HG02798 (cell line): ENCODE data around the gene WNK2.

Source experiments
- ATAC-seq: cut with Tn5 transposase; IDR thresholded peaks from one replicate; pipeline ENCODE4 v1.9.1; 2021; ENCODE audit warnings: mild to moderate bottlenecking; ENCODE audit not compliant: unreplicated experiment, poor library complexity

WNK2 gene

GRCh38 chr9:93231121-93231694 lies 47.3 kb downstream of the WNK2 start:
- ATAC-seq, result no peak

- ATAC-seq, result no peak
Observed at GRCh38 chr9:93231716-93232115, 47.8 kb downstream of the WNK2 start.

GRCh38 chr9:93232388-93232960 lies 48.5 kb downstream of the WNK2 start:
- no peak for ATAC-seq

- ATAC-seq, result no peak
Observed at GRCh38 chr9:93233033-93233432, 49.1 kb downstream of the WNK2 start.

- ATAC-seq, result no peak
Observed at GRCh38 chr9:93234600-93234999, 50.7 kb downstream of the WNK2 start.

- no peak for ATAC-seq
Observed at GRCh38 chr9:93235300-93235960, 51.5 kb downstream of the WNK2 start.

- ATAC-seq, result no peak
Observed at GRCh38 chr9:93236541-93237206, 52.7 kb downstream of the WNK2 start.

GRCh38 chr9:93237540-93237939 lies 53.6 kb downstream of the WNK2 start:
- no peak for ATAC-seq

GRCh38 chr9:93238953-93239925 lies 55.3 kb downstream of the WNK2 start:
- no peak for ATAC-seq

GRCh38 chr9:93240891-93241334 lies 57.0 kb downstream of the WNK2 start:
- no peak for ATAC-seq

- ATAC-seq, result no peak
Observed at GRCh38 chr9:93243112-93243511, 59.2 kb downstream of the WNK2 start.

GRCh38 chr9:93244101-93244500 lies 60.2 kb downstream of the WNK2 start:
- ATAC-seq, result no peak

- no peak for ATAC-seq
Observed at GRCh38 chr9:93244510-93245436, 60.8 kb downstream of the WNK2 start.

GRCh38 chr9:93245437-93245970 lies 61.6 kb downstream of the WNK2 start:
- ATAC-seq, result no peak

GRCh38 chr9:93246111-93246510 lies 62.2 kb downstream of the WNK2 start:
- no peak for ATAC-seq

- no peak for ATAC-seq
Observed at GRCh38 chr9:93246526-93246925, 62.6 kb downstream of the WNK2 start.

GRCh38 chr9:93247099-93247865 lies 63.3 kb downstream of the WNK2 start:
- no peak for ATAC-seq

GRCh38 chr9:93247892-93248291 lies 64.0 kb downstream of the WNK2 start:
- ATAC-seq, result no peak
